ENCODE results near the gene TAF1B. TPM values are rescaled to one million over a fixed set of nuclear protein-coding genes. Genes with fewer than 3 reads are reported as not detected.
"Not testable (repeated sequence)": the region's sequence is repeated elsewhere in the genome, so short reads cannot be mapped to it uniquely, and the experiment has no call there.

The TAF1B gene
- total RNA-seq, 2 donors from 2014 or later = 17.8 to 23.7 TPM

- no peak overlapping the region for H3K27ac Mint-ChIP-seq
Measured at GRCh38 chr2:9852881-9853280, 9.6 kb downstream of the TAF1B start.

GRCh38 chr2:9857814-9858729 lies 14.8 kb downstream of the TAF1B start:
- H3K27ac Mint-ChIP-seq = no peak overlapping the region
- H3K4me3 Mint-ChIP-seq = no peak overlapping the region
- no peaks in the 10 kb centered on the region for H3K4me1 Mint-ChIP-seq (ENCODE audit: low read depth)
- H3K27me3 Mint-ChIP-seq (ENCODE audit: low read depth) = no peaks in the 10 kb centered on the region
- ATAC-seq (replicated peaks in 1 of 2) = no peak
- DNase-seq = no peak
- peaks cover 30 to 64% of the 10 kb centered on the region in 2 donors for H3K36me3 Mint-ChIP-seq (ENCODE audit: insufficient read depth in 2 of 2)
- peaks cover 13 to 23% of the 10 kb centered on the region in 2 donors for H3K9me3 Mint-ChIP-seq

More at GRCh38 chr2:9852881-9853280, 9.6 kb downstream of the TAF1B start:
- DNase-seq (no peak), ATAC-seq (replicated peaks in 1 of 2) (no peak)
- Mint-ChIP-seq H3K9me3 (peaks cover 5 to 6% of the 10 kb centered on the region in 2 donors), H3K36me3 (ENCODE audit: insufficient read depth in 2 of 2) (peaks cover 17 to 45% of the 10 kb centered on the region in 2 donors), H3K4me1 (ENCODE audit: low read depth) (no peaks in the 10 kb centered on the region), H3K4me3 (no peak overlapping the region), H3K27me3 (ENCODE audit: low read depth) (no peaks in the 10 kb centered on the region)

GRCh38 chr2:9858730-9859068 lies 15.4 kb downstream of the TAF1B start:
- peaks cover 14 to 25% of the 10 kb centered on the region in 2 donors for H3K9me3 Mint-ChIP-seq
- ATAC-seq (replicated peaks in 1 of 2) (no peak), DNase-seq (no peak)
- H3K36me3 Mint-ChIP-seq (ENCODE audit: insufficient read depth in 2 of 2) = peaks cover 30 to 64% of the 10 kb centered on the region in 2 donors
- no peak overlapping the region for H3K27ac Mint-ChIP-seq
- H3K4me3 Mint-ChIP-seq = no peak overlapping the region
- no peaks in the 10 kb centered on the region for H3K4me1 Mint-ChIP-seq (ENCODE audit: low read depth)
- H3K27me3 Mint-ChIP-seq (ENCODE audit: low read depth) = no peaks in the 10 kb centered on the region

- H3K4me3 Mint-ChIP-seq; H3K27ac Mint-ChIP-seq; H3K4me1 Mint-ChIP-seq (ENCODE audit: low read depth); H3K27me3 Mint-ChIP-seq (ENCODE audit: low read depth); DNase-seq; ATAC-seq (replicated peaks in 1 of 2): not testable (repeated sequence)
- Mint-ChIP-seq H3K9me3 (peaks cover 15 to 29% of the 10 kb centered on the region in 2 donors), H3K36me3 (ENCODE audit: insufficient read depth in 2 of 2) (peaks cover 29 to 53% of the 10 kb centered on the region in 2 donors)
Measured at GRCh38 chr2:9860922-9861580, 17.8 kb downstream of the TAF1B start.

GRCh38 chr2:9867881-9868280 lies 24.6 kb downstream of the TAF1B start:
- no peaks in the 10 kb centered on the region for H3K4me1 Mint-ChIP-seq (ENCODE audit: low read depth)
- peaks cover 2 to 6% of the 10 kb centered on the region in 2 donors for H3K9me3 Mint-ChIP-seq
- H3K27me3 Mint-ChIP-seq (ENCODE audit: low read depth) = no peaks in the 10 kb centered on the region
- ATAC-seq (replicated peaks in 1 of 2) (no peak), DNase-seq (no peak)
- H3K36me3 Mint-ChIP-seq (ENCODE audit: insufficient read depth in 2 of 2) = peaks cover 2 to 6% of the 10 kb centered on the region in 2 donors
- no peak overlapping the region for H3K4me3 Mint-ChIP-seq
- H3K27ac Mint-ChIP-seq = no peak overlapping the region

- Mint-ChIP-seq H3K36me3 (ENCODE audit: insufficient read depth in 2 of 2) (peaks cover 9 to 20% of the 10 kb centered on the region in 2 donors), H3K27ac (no peak overlapping the region)
Measured at GRCh38 chr2:9873337-9873736, 30.1 kb downstream of the TAF1B start.

GRCh38 chr2:9877026-9877425 lies 33.8 kb downstream of the TAF1B start:
- DNase-seq (no peak), ATAC-seq (replicated peaks in 1 of 2) (no peak)
- Mint-ChIP-seq H3K4me1 (ENCODE audit: low read depth) (no peaks in the 10 kb centered on the region), H3K4me3 (no peak overlapping the region), H3K27me3 (ENCODE audit: low read depth) (no peaks in the 10 kb centered on the region), H3K27ac (no peak overlapping the region), H3K9me3 (no peaks in the 10 kb centered on the region), H3K36me3 (ENCODE audit: insufficient read depth in 2 of 2) (peaks cover 9 to 27% of the 10 kb centered on the region in 2 donors)

More at GRCh38 chr2:9873337-9873736, 30.1 kb downstream of the TAF1B start:
- DNase-seq (no peak), ATAC-seq (replicated peaks in 1 of 2) (no peak)
- no peak overlapping the region for H3K4me3 Mint-ChIP-seq
- no peaks in the 10 kb centered on the region for H3K9me3 Mint-ChIP-seq
- H3K4me1 Mint-ChIP-seq (ENCODE audit: low read depth) = no peaks in the 10 kb centered on the region
- no peaks in the 10 kb centered on the region for H3K27me3 Mint-ChIP-seq (ENCODE audit: low read depth)

- Mint-ChIP-seq H3K9me3 (no peaks in the 10 kb centered on the region), H3K4me1 (ENCODE audit: low read depth) (no peaks in the 10 kb centered on the region)
Measured at GRCh38 chr2:9877726-9878125, 34.5 kb downstream of the TAF1B start.

GRCh38 chr2:9879455-9880194 lies 36.4 kb downstream of the TAF1B start:
- no peak overlapping the region for H3K27ac Mint-ChIP-seq
- H3K36me3 Mint-ChIP-seq (ENCODE audit: insufficient read depth in 2 of 2) = peaks cover 7 to 23% of the 10 kb centered on the region in 2 donors

More at GRCh38 chr2:9877726-9878125, 34.5 kb downstream of the TAF1B start:
- Mint-ChIP-seq H3K27ac (no peak overlapping the region), H3K27me3 (ENCODE audit: low read depth) (no peaks in the 10 kb centered on the region), H3K36me3 (ENCODE audit: insufficient read depth in 2 of 2) (peaks cover 9 to 27% of the 10 kb centered on the region in 2 donors), H3K4me3 (no peak overlapping the region)
- ATAC-seq (replicated peaks in 1 of 2) (no peak), DNase-seq (no peak)

GRCh38 chr2:9883897-9884296 lies 40.6 kb downstream of the TAF1B start:
- Mint-ChIP-seq H3K4me1 (ENCODE audit: low read depth) (no peaks in the 10 kb centered on the region), H3K27ac (no peak overlapping the region), H3K36me3 (ENCODE audit: insufficient read depth in 2 of 2) (peaks cover 17 to 40% of the 10 kb centered on the region in 2 donors), H3K4me3 (no peak overlapping the region), H3K9me3 (peaks cover 3 to 4% of the 10 kb centered on the region in 2 donors), H3K27me3 (ENCODE audit: low read depth) (no peaks in the 10 kb centered on the region)
- no peak for ATAC-seq (replicated peaks in 1 of 2)
- no peak for DNase-seq

More at GRCh38 chr2:9879455-9880194, 36.4 kb downstream of the TAF1B start:
- ATAC-seq (replicated peaks in 1 of 2) = no peak
- H3K9me3 Mint-ChIP-seq = no peaks in the 10 kb centered on the region
- DNase-seq = no peak
- no peaks in the 10 kb centered on the region for H3K27me3 Mint-ChIP-seq (ENCODE audit: low read depth)
- H3K4me3 Mint-ChIP-seq = no peak overlapping the region
- no peaks in the 10 kb centered on the region for H3K4me1 Mint-ChIP-seq (ENCODE audit: low read depth)

GRCh38 chr2:9884436-9884835 lies 41.2 kb downstream of the TAF1B start:
- H3K27me3 Mint-ChIP-seq (ENCODE audit: low read depth) = no peaks in the 10 kb centered on the region
- DNase-seq (no peak), ATAC-seq (replicated peaks in 1 of 2) (no peak)
- H3K36me3 Mint-ChIP-seq (ENCODE audit: insufficient read depth in 2 of 2) = peaks cover 20 to 41% of the 10 kb centered on the region in 2 donors
- no peaks in the 10 kb centered on the region for H3K4me1 Mint-ChIP-seq (ENCODE audit: low read depth)
- H3K9me3 Mint-ChIP-seq = peaks cover 3 to 4% of the 10 kb centered on the region in 2 donors
- H3K4me3 Mint-ChIP-seq = no peak overlapping the region
- no peak overlapping the region for H3K27ac Mint-ChIP-seq

GRCh38 chr2:9885036-9885684 lies 41.9 kb downstream of the TAF1B start:
- ATAC-seq (replicated peaks in 1 of 2) = no peak
- no peak for DNase-seq
- H3K9me3 Mint-ChIP-seq = peaks cover 3 to 4% of the 10 kb centered on the region in 2 donors
- H3K4me1 Mint-ChIP-seq (ENCODE audit: low read depth) = no peaks in the 10 kb centered on the region
- H3K27ac Mint-ChIP-seq = no peak overlapping the region
- H3K36me3 Mint-ChIP-seq (ENCODE audit: insufficient read depth in 2 of 2) = peaks cover 20 to 40% of the 10 kb centered on the region in 2 donors
- no peaks in the 10 kb centered on the region for H3K27me3 Mint-ChIP-seq (ENCODE audit: low read depth)
- H3K4me3 Mint-ChIP-seq = no peak overlapping the region
